CD4-positive, alpha-beta T cell treated with Interleukin-4 for 1 hour (primary cell): ENCODE results near the gene ZBTB8A.
"Not testable (repeated sequence)": the region's sequence is repeated elsewhere in the genome, so short reads cannot be mapped to it uniquely, and the experiment has no call there.

Experiments used
- DNase-seq, 2 donors: peaks; one replicate each; pipeline ENCODE4 v3.0.0-alpha.2; 2020 to 2022

Gene ZBTB8A

DNA sequence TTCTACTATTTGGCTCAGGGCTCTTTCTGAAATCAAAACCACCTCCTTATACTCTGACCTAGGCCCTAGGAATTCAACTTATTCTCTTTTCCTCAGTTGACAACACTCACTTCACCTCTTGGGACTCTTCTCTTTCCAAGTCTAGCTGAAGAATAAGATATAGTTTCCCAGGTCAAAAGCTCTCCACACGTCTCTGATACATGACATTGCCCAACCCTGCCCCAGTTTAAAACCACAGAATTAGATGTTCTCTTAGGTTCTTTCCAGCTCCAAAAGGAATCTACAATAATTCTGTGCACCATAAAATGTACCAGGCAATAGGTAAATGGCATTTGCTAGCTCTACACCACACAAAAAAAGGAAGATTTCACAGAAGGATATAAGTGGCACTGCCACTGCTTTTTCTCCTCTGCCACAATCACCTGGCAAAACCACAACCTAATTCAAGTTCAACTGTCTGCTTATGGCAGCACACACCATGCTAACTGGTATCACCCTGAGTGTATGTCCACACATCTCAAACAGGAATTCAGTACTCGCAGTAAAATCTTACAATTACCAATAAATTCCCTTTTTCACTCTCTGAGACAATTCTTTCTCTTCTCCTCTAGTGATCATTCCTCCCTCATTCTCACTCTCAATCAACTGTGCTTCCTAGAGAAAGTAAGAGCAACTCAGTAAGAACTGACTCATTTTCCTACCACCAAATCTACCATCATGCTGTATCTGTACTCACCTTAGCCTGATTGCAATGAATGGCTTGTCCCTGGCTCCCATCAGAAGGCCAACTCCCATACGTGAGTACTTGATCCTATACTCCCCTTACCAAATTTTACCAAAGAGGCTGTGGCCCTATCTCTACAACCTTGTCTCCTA lies 83.8 kb downstream of the ZBTB8A start:
- DNase-seq: no peak

GRCh38 chr1:32623775-32624174 lies 84.5 kb downstream of the ZBTB8A start:
- no peak for DNase-seq

DNA sequence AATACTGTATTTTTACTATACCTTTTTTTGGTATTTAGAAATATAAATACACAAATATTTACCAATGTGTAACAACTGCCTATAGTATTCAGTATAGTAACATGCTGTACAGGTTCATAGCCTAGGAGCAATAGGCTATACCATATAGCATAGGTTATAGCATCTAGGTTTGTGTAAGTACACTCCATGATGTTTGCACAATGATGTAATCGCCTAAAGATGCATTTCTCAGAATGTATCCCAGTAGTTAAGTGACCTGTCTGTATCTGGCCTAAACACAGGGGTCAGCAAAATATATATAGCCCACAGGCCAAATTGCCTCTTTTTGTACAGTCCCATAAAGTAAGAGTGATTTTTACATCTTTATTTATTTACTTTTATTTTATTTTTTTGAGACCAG lies 86.9 kb downstream of the ZBTB8A start:
- no peak for DNase-seq

DNA sequence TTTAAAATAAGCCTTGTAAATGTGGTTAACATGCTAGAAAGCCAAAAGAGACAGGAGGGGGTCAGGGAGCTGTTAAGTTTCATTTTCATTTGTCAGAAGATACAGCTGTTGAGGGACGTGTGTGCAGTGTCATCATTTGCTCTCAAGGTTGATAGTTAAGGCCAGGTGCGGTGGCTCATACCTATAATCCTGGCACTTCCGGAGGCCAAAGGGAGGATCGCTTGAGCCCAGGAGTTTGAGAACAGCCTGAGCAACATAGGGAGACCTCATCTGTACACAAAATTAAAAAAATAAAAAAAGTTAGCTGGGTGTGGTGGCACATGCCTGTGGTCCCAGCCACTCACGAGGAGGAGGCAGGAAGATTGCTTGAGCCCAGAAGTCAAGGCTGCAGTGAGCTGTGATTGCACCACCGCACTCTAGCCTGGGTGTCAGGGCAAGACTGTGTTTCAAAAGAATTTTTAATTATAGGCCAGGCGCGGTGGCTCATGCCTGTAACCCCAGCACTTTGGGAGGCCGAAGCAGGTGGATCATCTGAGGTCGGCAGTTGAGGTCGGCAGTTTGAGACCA lies 88.5 kb downstream of the ZBTB8A start:
- peak; percentile 34 to 50 for DNase-seq

DNA sequence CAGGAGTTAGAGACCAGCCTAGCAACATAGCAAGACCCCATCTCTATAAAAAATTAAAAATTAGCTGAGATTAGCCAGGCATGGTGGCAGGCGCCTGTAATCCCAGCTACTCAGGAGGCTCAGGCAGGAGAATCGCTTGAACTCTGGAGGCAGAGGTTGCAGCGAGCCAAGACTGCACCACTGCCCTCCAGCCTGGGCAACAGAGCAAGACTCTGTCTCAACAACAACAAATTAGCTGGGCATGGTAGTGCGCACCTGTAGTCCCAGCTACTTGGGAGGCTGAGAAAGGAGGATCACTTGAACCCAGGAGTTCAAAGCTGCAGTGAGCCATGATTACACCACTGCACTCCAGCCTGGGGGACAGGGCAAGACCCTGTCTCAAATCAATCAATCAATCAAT lies 90.9 kb downstream of the ZBTB8A start:
- DNase-seq: not testable (repeated sequence)

GRCh38 chr1:32632829-32633228 lies 93.6 kb downstream of the ZBTB8A start:
- DNase-seq: no peak

DNA sequence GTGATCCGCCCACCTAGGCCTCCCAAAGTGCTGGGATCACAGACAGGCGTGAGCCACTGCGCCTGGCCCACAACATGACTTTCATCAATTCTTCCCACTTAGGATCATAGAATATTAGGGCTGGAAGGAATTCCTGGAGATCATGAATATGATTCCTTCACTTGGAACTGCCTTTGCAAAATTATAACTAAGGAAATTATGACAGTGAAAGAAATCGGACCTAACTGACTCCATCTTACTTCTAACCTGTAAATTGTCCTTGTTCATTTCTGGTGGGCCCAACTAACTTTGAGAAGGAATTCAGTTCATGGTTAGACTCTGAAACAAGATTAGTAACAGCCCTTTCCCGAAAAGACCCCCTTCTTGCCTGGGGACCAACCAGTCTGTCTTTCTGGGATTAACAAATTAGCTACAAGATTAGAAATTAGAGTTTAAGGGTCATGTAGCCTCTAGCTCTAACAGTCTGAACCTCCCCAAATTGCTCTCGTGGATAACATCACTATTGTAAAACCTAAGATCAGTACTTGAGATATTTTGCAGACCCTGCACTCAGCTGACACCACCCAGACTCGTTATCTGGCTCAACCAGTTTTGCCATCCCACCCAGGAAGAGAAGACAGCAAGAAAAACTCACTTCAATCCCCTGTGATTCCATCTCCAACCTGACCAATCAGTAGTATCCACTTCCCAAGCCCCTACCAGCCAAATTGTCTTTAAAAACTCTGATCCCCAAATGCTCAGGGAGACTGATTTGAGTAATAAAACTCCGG lies 96.5 kb downstream of the ZBTB8A start:
- DNase-seq: no peak

GRCh38 chr1:32636914-32637645 lies 97.9 kb downstream of the ZBTB8A start:
- peak in 1 of 2 donors; percentile 33 for DNase-seq

- no peak for DNase-seq
These were observed 100.4 kb downstream of the ZBTB8A start for GRCh38 chr1:32639489-32640075.

DNA sequence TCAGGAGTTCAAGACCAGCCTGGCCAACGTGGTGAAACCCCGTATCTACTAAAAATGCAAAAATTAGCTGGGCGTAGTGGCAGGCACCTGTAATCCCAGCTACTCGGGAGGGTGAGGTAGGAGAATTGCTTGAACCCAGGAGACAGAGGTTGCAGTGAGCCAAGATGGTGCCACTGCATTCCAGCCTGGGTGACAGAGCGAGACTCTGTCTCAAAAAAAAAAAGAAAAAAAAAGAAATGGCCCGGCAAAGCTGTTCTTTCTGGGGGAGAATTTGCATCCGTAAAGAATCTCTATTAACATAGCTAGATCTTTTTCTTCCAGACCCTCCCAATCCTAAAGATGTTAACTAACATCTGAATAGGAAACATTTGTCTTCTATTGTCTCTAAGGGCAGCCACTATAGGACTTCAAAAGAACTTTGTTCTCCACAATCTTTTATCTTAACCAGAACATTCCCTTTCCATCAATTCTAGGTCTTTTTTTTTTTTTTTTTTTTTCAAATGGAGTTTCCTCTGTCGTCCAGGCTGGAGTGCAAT lies 103.1 kb downstream of the ZBTB8A start:
- DNase-seq: not testable (repeated sequence)

DNA sequence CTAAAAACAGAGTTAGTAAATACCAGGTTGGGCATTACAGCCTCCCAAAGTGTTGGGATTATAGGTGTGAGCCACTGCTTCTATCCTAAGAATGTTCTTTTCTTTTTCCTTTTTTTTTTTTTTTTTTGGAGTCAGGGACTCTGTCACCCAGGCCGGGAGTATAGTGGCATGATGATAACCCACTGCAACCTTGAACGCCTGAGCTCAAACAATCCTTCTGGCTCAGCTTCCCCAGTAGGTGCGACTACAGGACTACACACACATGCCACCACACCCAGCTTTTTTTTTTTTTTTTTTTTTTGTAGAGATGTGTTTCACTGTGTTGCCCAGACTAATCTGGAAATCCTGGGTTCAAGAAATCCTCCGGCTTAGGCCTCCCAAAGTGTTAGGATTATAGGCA lies 105.2 kb downstream of the ZBTB8A start:
- DNase-seq: no peak

GRCh38 chr1:32647308-32648134 lies 108.3 kb downstream of the ZBTB8A start:
- DNase-seq: no peak

DNA sequence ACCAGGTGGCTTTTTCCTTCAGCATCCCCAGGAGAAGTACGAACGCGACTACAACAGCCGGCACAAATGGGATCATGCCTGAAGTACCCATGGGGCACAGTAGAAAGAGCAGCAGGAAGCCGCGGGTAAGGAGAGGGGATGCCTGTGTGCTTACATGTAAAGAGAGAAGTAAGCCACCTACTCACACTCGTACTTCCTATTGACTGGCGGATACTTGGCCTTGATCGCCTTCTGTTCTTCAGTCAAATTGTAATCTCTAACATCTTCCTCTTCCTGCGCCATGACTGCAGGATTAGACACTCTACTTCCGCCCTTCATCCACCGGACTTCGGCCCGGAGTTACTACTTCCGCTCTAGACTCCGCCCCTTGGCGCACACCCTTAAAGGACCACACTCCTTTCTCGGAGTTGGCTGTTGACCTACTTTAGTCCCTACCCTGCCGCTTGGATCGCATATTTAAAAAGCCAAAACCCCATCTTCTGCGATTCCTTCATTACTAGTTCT lies 111.1 kb downstream of the ZBTB8A start, which contains the start of gene ZBTB8OS:
Gene ZBTB8OS (minus strand): TSS at position 303 of the 504 bp plus-strand sequence. CDS start 21 bp downstream, at position 282.
- DNase-seq: peak; percentile 94 to 95

- peak; percentile 98 to 99 for DNase-seq
These were observed 111.7 kb downstream of the ZBTB8A start, which contains the start of gene RBBP4 for GRCh38 chr1:32650752-32651460. Gene RBBP4, plus strand, starts transcription at chr1:32651208. Its CDS starts 99 bp downstream, at chr1:32651307.

DNA sequence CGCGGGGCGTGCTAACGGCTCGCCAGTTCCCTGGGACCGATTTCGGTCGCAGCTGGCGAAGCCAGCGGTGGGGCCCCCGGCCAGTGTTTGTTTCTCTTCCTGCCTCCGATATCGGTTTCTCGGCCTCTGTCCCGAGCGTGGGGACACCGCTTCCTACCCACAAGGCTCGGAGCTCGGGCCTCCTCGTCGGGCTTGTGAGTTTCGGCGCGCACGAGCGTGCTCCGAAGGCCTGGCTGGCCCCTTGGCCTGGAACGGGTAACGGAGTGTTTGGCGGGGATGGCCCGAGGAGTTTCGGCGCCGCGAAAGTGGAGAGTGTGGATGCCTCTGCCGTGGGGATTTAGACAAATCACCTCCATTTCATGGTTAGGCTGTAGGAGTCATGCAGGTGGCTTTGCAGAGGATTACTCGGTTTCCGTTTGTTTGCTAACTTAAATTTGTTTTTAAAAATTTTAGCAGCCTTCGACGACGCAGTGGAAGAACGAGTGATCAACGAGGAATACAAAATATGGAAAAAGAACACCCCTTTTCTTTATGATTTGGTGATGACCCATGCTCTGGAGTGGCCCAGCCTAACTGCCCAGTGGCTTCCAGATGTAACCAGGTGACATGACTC lies 112.3 kb downstream of the ZBTB8A start:
- no peak for DNase-seq

DNA sequence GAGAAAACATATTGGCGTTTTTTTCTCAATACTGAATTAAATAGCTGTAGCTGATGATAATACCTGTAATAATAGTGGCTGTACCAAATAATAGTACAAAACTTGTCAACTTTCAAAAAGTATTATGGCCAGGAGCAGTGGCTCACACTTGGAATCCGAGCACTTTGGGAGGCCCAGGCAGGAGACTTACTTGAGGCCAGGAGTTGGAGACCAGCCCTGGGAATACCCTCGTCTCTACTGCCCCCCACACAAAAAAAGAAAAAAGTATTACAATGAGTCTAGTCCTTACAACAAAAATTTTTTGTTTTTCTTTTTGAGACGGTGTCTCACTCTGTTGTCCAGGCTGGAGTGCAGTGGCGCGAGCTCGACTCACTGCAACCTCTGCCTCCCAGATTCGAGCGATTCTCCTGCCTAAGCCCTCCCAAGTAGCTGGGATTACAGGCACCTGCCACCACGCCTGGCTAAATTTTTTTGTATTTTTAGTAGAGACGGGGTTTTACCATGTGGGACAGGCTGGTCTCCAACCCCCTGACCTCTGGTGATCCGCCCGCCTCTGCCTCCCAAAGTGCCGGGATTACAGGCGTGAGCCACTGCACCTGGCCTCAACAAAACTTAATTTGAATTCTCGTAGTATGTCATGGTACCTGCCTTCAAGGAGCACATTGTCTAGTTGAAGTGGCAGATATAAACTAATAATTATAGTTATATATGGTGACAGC lies 113.2 kb downstream of the ZBTB8A start:
- no peak for DNase-seq
